Stomach (tissue), 9 donors: Measurements from ENCODE around the gene GAPVD1. TPM values are rescaled to one million over a fixed set of nuclear protein-coding genes. Genes with fewer than 3 reads are reported as not detected.

ENCODE experiments used
- DNase-seq, 2 donors: peaks; one replicate each; pipeline versions ENCODE4 v3.0.0 to v3.0.0-alpha.2; 2013 to 2019
- H3K27ac ChIP-seq, 5 donors: fragments of 200-600 bp in 4 of 5; sonication (generic) in 4 of 5; one replicate each; pipeline ENCODE4 v1.5.1; 2013 to 2019; ENCODE audit warnings: mild to moderate bottlenecking in 1 of 5, moderate library complexity in 1 of 5
- H3K27me3 ChIP-seq, 3 donors: fragments of 200-600 bp; sonication (generic); one replicate each; pipeline ENCODE4 v1.5.1; 2017 to 2019; ENCODE audit warnings: mixed run types in 1 of 3
- H3K36me3 ChIP-seq, 4 donors: fragments of 200-600 bp; sonication (generic); 1 replicate in 3 of 4; 2 replicates in 1 of 4; pipeline ENCODE4 v1.5.1; 2016 to 2019
- H3K4me1 ChIP-seq, 4 donors: fragments of 200-600 bp; sonication (generic); one replicate each; pipeline ENCODE4 v1.5.1; 2016 to 2019
- H3K4me3 ChIP-seq, 4 donors: fragments of 200-600 bp; sonication (generic) in 3 of 4; one replicate each; pipeline ENCODE4 v1.5.1; 2016 to 2019; ENCODE audit warnings: mild to moderate bottlenecking in 1 of 4
- H3K9me3 ChIP-seq, 4 donors: fragments of 200-600 bp; sonication (generic); one replicate each; pipeline ENCODE4 v1.5.1; 2016 to 2019
- EP300 ChIP-seq: sonication (generic); formaldehyde crosslinking; IDR thresholded peaks from one replicate; pipeline ENCODE4 v1.6.1; 2017; ENCODE audit warnings: antibody characterized with exemption
- POLR2A ChIP-seq, 4 donors: fragments of 450-650 bp; IDR thresholded peaks; one replicate each; pipeline ENCODE4 v1.6.1; 2016; ENCODE audit warnings: antibody characterized with exemption in 4 of 4, control low read depth in 2 of 4, mild to moderate bottlenecking in 1 of 4, moderate library complexity in 1 of 4
- POLR2AphosphoS5 ChIP-seq, 3 donors: sonication (generic); formaldehyde crosslinking; IDR thresholded peaks; one replicate each; pipeline ENCODE4 v1.6.1; 2016; ENCODE audit warnings: antibody characterized with exemption in 3 of 3
- WGBS, 5 donors: extraction: QIAGEN DNeasy Blood & Tissue Kit in 3 of 5; methylation state at CpG; one replicate each; pipeline versions ENCODE4 v1.1.5 to v1.1.7; 2013 to 2018; 5-methylcytosine and 5-hydroxymethylcytosine counted together
- intact Hi-C: fragments of 100-400 bp; cut with DNase I; formaldehyde crosslinking; loops from one replicate; pipeline ENCODE4 v1.15.1; 2023; ENCODE audit warnings: low total_unique reads
- polyA plus RNA-seq, 3 donors: library from polyadenylated mRNA; stranded (reverse); fragments of 200-250 nt; gene quantifications; one replicate each; pipeline ENCODE4 v1.2.3, GENCODE V29; 2013
- total RNA-seq, 5 donors: library from RNA; depleted of rRNA; stranded (reverse); fragments of >200 nt; gene quantifications; one replicate each; pipeline versions ENCODE4 v1.1.0 to v1.2.3, GENCODE V29; 2014 to 2016
- TF ChIP-seq, protein P1 (sequence below), 7 experiments: fragments of 450-650 bp in 4 of 7; fragments of 200-600 bp in 3 of 7; sonication (generic) in 3 of 7; IDR thresholded peaks; one replicate each; pipeline ENCODE4 v1.5.1; 2016 to 2019; ENCODE audit warnings: antibody characterized with exemption in 7 of 7, control low read depth in 2 of 7, mild to moderate bottlenecking in 1 of 7
- donor health status: healthy with polysubstance abuse.
- donor health status: Bipolar disorder and iron deficiency.
- donor health status: healthy.

GAPVD1 gene
- total and polyA plus RNA-seq, 8 donors = 3.9 to 140 (median 26.2) TPM

DNA sequence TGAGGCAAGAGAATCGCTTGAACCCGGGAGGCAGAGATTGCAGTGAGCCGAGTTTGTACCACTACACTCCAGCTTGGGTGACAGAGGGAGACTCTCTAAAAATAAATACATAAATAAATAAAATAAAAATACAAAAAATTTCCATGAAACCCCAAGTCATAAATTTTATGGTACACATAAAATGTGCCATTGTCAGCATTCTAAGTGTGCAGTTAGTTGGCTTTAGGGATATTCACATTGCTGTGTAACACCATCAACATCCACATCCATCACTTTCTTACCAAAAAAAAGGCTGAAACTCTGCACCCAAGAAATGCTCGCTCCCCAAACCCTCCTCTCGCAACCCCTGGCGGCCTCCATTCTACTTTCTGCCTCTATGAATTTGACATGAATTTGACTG is 135.2 kb downstream of the GAPVD1 start:
- Histone ChIP-seq H3K27me3 (no peaks in the 10 kb centered on the region), H3K27ac (no peak overlapping the region), H3K9me3 (no peaks in the 10 kb centered on the region), H3K4me1 (no peaks in the 10 kb centered on the region), H3K36me3 (no peaks in the 10 kb centered on the region), H3K4me3 (no peak overlapping the region)
- WGBS, 5 donors = 85 to 98% (median 97%) methylated on average over 6 of the region's 6 CpGs
- intact Hi-C loops = no loop called here
- DNase-seq = no peak
- TF ChIP-seq, protein P1, sequence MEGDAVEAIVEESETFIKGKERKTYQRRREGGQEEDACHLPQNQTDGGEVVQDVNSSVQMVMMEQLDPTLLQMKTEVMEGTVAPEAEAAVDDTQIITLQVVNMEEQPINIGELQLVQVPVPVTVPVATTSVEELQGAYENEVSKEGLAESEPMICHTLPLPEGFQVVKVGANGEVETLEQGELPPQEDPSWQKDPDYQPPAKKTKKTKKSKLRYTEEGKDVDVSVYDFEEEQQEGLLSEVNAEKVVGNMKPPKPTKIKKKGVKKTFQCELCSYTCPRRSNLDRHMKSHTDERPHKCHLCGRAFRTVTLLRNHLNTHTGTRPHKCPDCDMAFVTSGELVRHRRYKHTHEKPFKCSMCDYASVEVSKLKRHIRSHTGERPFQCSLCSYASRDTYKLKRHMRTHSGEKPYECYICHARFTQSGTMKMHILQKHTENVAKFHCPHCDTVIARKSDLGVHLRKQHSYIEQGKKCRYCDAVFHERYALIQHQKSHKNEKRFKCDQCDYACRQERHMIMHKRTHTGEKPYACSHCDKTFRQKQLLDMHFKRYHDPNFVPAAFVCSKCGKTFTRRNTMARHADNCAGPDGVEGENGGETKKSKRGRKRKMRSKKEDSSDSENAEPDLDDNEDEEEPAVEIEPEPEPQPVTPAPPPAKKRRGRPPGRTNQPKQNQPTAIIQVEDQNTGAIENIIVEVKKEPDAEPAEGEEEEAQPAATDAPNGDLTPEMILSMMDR (IDR thresholded peaks at IDR 0.05) = no peak
- TF ChIP-seq POLR2A (IDR thresholded peaks at IDR 0.05) (no peak), EP300 (no peak), POLR2AphosphoS5 (IDR thresholded peaks at IDR 0.05) (no peak)

- DNase-seq = no peak
- H3K27me3 ChIP-seq = no peaks in the 10 kb centered on the region
- no peaks in the 10 kb centered on the region for H3K4me1 ChIP-seq
- no peaks in the 10 kb centered on the region for H3K9me3 ChIP-seq
- TF ChIP-seq, protein P1 (IDR thresholded peaks at IDR 0.05) = no peak
- TF ChIP-seq POLR2A (IDR thresholded peaks at IDR 0.05) (no peak), EP300 (no peak), POLR2AphosphoS5 (IDR thresholded peaks at IDR 0.05) (no peak)
- no peaks in the 10 kb centered on the region for H3K36me3 ChIP-seq
- no peak overlapping the region for H3K27ac ChIP-seq
- WGBS, 5 donors = 72 to 82% (median 76%) methylated on average over 11 of the region's 11 CpGs
- intact Hi-C loops = no loop called here
- no peak overlapping the region for H3K4me3 ChIP-seq
Observed at GRCh38 chr9:125397736-125398135, 136.1 kb downstream of the GAPVD1 start.

DNA sequence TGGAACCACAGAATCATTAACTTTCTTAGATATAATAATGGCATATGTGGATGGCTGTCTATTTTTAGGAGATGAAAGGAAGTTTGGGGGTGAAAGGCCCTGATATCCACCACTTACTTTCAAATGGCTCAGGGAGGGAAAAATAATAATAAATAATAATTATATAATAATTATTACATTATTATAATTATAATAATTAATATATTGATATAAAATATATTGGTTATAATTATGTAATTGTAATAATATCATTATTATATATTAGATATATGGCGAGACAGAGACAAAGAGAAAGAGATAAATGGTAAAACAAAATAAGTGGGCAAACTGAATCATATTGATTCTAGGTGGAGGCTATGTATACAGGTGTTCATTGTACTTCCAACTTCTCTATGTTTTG is 136.6 kb downstream of the GAPVD1 start:
- Histone ChIP-seq H3K4me3 (no peak overlapping the region), H3K27me3 (no peaks in the 10 kb centered on the region), H3K27ac (no peak overlapping the region), H3K36me3 (no peaks in the 10 kb centered on the region), H3K9me3 (no peaks in the 10 kb centered on the region), H3K4me1 (no peaks in the 10 kb centered on the region)
- no peak for DNase-seq
- no peak for TF ChIP-seq EP300
- no peak for TF ChIP-seq POLR2AphosphoS5 (IDR thresholded peaks at IDR 0.05)
- TF ChIP-seq, protein P1 (IDR thresholded peaks at IDR 0.05) = no peak
- intact Hi-C loops = no loop called here
- WGBS, 5 donors = 83 to 95% (median 91%) methylated on average over 1 of the region's 1 CpG

DNA sequence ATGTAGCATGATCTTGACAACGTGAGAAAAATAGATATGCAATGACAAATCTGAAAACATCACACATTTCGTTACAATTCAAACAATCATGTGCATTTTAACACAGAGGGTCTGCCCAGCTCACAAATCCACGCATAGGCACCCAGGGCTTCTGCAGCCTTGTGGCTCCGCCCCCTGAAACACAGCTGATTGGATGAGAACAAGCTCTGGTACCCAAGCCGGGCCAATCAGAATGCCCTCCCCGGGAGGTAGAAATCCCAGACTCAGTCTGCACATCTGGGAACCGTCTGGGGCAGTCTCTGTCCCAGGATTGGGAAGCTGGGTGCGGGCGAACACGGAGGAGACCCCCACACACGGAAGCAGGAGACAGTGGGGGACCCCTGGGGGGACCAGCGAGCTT is 137.5 kb downstream of the GAPVD1 start:
- intact Hi-C loops = no loop called here
- no peaks in the 10 kb centered on the region for H3K27me3 ChIP-seq
- no peak overlapping the region for H3K27ac ChIP-seq
- no peaks in the 10 kb centered on the region for H3K4me1 ChIP-seq
- no peak for DNase-seq
- no peaks in the 10 kb centered on the region for H3K9me3 ChIP-seq
- WGBS, 5 donors = 89 to 95% (median 94%) methylated on average over 12 of the region's 12 CpGs
- H3K36me3 ChIP-seq = no peaks in the 10 kb centered on the region
- TF ChIP-seq POLR2A (IDR thresholded peaks at IDR 0.05) (no peak), POLR2AphosphoS5 (IDR thresholded peaks at IDR 0.05) (no peak), EP300 (no peak)
- TF ChIP-seq, protein P1 (IDR thresholded peaks at IDR 0.05) = no peak
- no peak overlapping the region for H3K4me3 ChIP-seq
